Measurements from ENCODE around the gene SLC35C1. TPM values are rescaled to one million over a fixed set of nuclear protein-coding genes. Genes with fewer than 3 reads are reported as not detected.

The SLC35C1 gene
- total and polyA plus RNA-seq, 2 donors from 2014 or later, result 5.7 to 20.6 TPM

DNA sequence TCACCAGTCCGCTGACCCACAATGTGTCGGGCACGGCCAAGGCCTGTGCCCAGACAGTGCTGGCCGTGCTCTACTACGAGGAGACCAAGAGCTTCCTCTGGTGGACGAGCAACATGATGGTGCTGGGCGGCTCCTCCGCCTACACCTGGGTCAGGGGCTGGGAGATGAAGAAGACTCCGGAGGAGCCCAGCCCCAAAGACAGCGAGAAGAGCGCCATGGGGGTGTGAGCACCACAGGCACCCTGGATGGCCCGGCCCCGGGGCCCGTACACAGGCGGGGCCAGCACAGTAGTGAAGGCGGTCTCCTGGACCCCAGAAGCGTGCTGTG lies 6.1 kb downstream of the SLC35C1 start:
- no peak for DNase-seq
- Histone ChIP-seq H3K9ac (ENCODE audit: low read length in 3 of 3) (no peak overlapping the region), H3K36me3 (ENCODE audit: control insufficient read depth in 2 of 3, insufficient read depth in 3 of 3, low read length in 3 of 3) (peaks cover 0 to 12% (median 10%) of the 10 kb centered on the region in 3 donors), H3K4me1 (ENCODE audit: control insufficient read depth in 2 of 3, insufficient read depth in 2 of 3, low read depth in 1 of 3, low read length in 3 of 3) (peaks cover 0 to 20% (median 9%) of the 10 kb centered on the region in 3 donors), H3K27me3 (ENCODE audit: control insufficient read depth, insufficient read depth, low read length) (no peaks in the 10 kb centered on the region), H3K27ac (ENCODE audit: low read depth in 2 of 2, low read length in 2 of 2) (no peak overlapping the region), H3K4me3 (ENCODE audit: low read length in 3 of 3) (no peak overlapping the region), H3K9me3 (ENCODE audit: control insufficient read depth in 2 of 3, insufficient read depth in 1 of 3, low read length in 3 of 3) (no peaks in the 10 kb centered on the region)
- TF ChIP-seq, protein P1, sequence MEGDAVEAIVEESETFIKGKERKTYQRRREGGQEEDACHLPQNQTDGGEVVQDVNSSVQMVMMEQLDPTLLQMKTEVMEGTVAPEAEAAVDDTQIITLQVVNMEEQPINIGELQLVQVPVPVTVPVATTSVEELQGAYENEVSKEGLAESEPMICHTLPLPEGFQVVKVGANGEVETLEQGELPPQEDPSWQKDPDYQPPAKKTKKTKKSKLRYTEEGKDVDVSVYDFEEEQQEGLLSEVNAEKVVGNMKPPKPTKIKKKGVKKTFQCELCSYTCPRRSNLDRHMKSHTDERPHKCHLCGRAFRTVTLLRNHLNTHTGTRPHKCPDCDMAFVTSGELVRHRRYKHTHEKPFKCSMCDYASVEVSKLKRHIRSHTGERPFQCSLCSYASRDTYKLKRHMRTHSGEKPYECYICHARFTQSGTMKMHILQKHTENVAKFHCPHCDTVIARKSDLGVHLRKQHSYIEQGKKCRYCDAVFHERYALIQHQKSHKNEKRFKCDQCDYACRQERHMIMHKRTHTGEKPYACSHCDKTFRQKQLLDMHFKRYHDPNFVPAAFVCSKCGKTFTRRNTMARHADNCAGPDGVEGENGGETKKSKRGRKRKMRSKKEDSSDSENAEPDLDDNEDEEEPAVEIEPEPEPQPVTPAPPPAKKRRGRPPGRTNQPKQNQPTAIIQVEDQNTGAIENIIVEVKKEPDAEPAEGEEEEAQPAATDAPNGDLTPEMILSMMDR (IDR thresholded peaks at IDR 0.05; ENCODE audit: borderline replicate concordance, extremely low read depth, insufficient read depth), result no peak
- intact Hi-C loops (cut with DNase I), result no loop called here
- FAIRE-seq, result no peak

DNA sequence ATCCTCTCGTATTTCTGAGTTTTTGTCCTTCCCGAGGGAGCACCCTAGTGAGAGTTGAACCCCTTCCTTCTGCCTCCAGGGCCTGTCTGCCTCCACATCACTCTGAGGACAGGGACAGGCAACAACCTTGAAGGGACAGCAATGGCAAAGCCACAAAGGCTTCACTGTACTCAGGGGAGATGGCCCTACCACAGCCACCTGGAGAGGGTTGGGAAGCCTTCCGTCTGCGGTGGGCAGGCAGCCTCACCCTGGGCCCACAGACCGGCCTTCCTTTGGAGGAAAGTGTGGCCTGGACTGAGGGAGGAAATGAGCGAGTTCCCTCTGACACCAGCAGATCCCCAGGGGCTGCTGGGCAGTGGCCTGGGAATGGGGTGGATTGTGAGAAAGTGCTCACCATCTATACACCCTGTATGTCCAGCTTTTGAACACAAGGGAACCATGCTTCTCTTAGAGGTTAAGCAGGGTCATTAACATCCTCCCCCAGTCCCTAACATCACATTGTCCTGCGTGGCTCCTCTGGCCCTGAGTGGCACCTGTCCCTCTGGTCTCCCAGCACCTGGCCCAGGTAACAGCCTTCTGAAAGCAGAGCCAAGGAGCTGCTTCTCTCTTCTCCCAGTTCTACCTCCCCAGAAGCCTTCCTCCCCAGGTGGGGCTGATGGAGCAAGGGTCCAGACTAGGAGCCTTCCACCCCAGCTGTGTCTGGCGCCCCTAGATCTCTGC lies 6.8 kb downstream of the SLC35C1 start:
- FAIRE-seq (no peak), DNase-seq (no peak)
- H3K27ac ChIP-seq (ENCODE audit: low read depth in 2 of 2, low read length in 2 of 2), result no peak overlapping the region
- H3K4me1 ChIP-seq (ENCODE audit: control insufficient read depth in 2 of 3, insufficient read depth in 2 of 3, low read depth in 1 of 3, low read length in 3 of 3), result peaks cover 0 to 14% (median 4%) of the 10 kb centered on the region in 3 donors
- no peaks in the 10 kb centered on the region for H3K9me3 ChIP-seq (ENCODE audit: control insufficient read depth in 2 of 3, insufficient read depth in 1 of 3, low read length in 3 of 3)
- intact Hi-C loops (cut with DNase I), result no loop called here
- TF ChIP-seq, protein P1 (IDR thresholded peaks at IDR 0.05; ENCODE audit: borderline replicate concordance, extremely low read depth, insufficient read depth), result no peak
- H3K9ac ChIP-seq (ENCODE audit: low read length in 3 of 3), result no peak overlapping the region
- H3K27me3 ChIP-seq (ENCODE audit: control insufficient read depth, insufficient read depth, low read length), result no peaks in the 10 kb centered on the region
- peaks cover 0 to 12% (median 10%) of the 10 kb centered on the region in 3 donors for H3K36me3 ChIP-seq (ENCODE audit: control insufficient read depth in 2 of 3, insufficient read depth in 3 of 3, low read length in 3 of 3)
- no peak overlapping the region for H3K4me3 ChIP-seq (ENCODE audit: low read length in 3 of 3)

DNA sequence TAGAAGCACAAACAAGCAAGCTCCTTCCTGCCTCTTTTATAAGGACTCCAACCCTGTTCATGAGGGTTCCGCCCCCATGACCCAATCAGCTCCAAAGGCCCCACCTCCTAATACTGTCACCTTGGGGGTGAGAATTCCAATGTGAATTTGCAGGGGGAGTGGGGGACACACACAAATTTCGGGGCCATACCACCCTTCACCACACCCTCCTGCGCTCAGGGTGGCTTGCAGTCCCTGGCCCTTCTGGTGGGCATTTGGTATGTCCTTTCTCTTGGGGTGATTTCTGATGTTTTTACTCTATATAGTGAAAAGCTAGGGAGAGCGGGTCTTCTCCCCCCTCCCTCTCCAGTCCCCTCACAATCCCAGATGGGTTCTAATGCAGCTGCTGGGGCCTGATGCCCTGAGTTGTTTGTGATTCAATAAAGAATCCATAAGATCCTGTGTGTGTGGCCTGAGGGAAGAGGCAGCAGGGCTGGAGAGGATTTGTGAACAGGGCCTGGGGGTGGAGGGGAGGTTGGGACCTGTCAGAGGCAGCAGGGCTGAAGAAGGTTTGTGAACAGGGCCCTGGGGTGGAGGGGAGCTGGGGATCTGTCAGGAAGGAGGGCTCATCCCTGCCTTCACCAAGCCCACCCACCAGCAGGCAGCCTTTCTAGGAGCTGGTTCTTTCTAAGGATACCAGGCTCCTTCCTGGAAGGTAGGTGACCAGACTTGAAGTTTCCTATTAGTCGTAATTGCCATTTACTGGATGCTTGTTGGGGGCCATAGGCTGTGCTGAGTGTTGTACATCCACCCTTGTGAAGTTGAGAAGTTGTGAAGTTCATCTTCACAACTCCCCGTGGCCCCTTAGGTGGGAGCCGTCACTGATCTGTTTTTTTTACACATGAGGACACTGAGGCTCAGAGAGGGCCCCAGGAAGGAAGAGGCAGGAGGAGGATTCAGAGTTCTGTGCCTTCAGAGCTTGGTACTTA lies 7.9 kb downstream of the SLC35C1 start:
- Histone ChIP-seq H3K27me3 (ENCODE audit: control insufficient read depth, insufficient read depth, low read length) (no peaks in the 10 kb centered on the region), H3K36me3 (ENCODE audit: control insufficient read depth in 2 of 3, insufficient read depth in 3 of 3, low read length in 3 of 3) (peaks cover 0 to 12% (median 10%) of the 10 kb centered on the region in 3 donors), H3K9ac (ENCODE audit: low read length in 3 of 3) (no peak overlapping the region), H3K4me3 (ENCODE audit: low read length in 3 of 3) (no peak overlapping the region), H3K9me3 (ENCODE audit: control insufficient read depth in 2 of 3, insufficient read depth in 1 of 3, low read length in 3 of 3) (no peaks in the 10 kb centered on the region), H3K27ac (ENCODE audit: low read depth in 2 of 2, low read length in 2 of 2) (no peak overlapping the region), H3K4me1 (ENCODE audit: control insufficient read depth in 2 of 3, insufficient read depth in 2 of 3, low read depth in 1 of 3, low read length in 3 of 3) (peaks cover 0 to 2% (median 0%) of the 10 kb centered on the region in 3 donors)
- TF ChIP-seq, protein P1 (IDR thresholded peaks at IDR 0.05; ENCODE audit: borderline replicate concordance, extremely low read depth, insufficient read depth), result no peak
- intact Hi-C loops (cut with DNase I), result no loop called here
- no peak for DNase-seq
- FAIRE-seq, result no peak
